K562 (cell line): ENCODE measurements around the gene UBA1. TPM values are rescaled to one million over a fixed set of nuclear protein-coding genes. Genes with fewer than 3 reads are reported as not detected.

Experiments used
- FOXM1 ChIP-seq, 2 experiments: fragments of 450-650 bp in 1 of 2; sonication (generic) in 1 of 2; formaldehyde crosslinking in 1 of 2; IDR thresholded peaks; 2 replicates each; pipeline versions ENCODE4 v1.6.1 to v1.9.0; 2017 to 2022; ENCODE audit warnings: low read depth in 2 of 2, mild to moderate bottlenecking in 2 of 2, missing genetic modification reagents in 1 of 2, moderate library complexity in 1 of 2
- KDM2B ChIP-seq: fragments of 250-450 bp; sonication (Bioruptor Pico); IDR thresholded peaks from 2 replicates; pipeline ENCODE4 v1.8.0; 2021; ENCODE audit warnings: mild to moderate bottlenecking, moderate library complexity
- MEIS2 ChIP-seq: fragments of 450-650 bp; IDR thresholded peaks from 2 replicates; pipeline ENCODE4 v1.6.1; 2014; ENCODE audit warnings: mild to moderate bottlenecking; ENCODE audit not compliant: partially characterized antibody
- PYGO2 ChIP-seq: fragments of 450-650 bp; IDR thresholded peaks from 2 replicates; pipeline ENCODE4 v1.6.1; 2016; ENCODE audit warnings: mild to moderate bottlenecking, missing genetic modification characterization, moderate library complexity, missing compliant biosample characterization
- RERE ChIP-seq: sonication (generic); formaldehyde crosslinking; IDR thresholded peaks from 2 replicates; pipeline ENCODE4 v1.8.0; 2023; ENCODE audit warnings: missing genetic modification reagents, mild to moderate bottlenecking, borderline replicate concordance
- SMARCA5 ChIP-seq: fragments of 450-650 bp; IDR thresholded peaks from 2 replicates; pipeline ENCODE4 v1.6.1; 2016
- TBP ChIP-seq: optimal IDR thresholded peaks from 2 replicates; pipeline ENCODE3; 2011; ENCODE audit warnings: low read depth, low read length, improper control_type of control experiment
- TEAD1 ChIP-seq, 2 experiments: fragments of 450-650 bp in 1 of 2; sonication (generic) in 1 of 2; formaldehyde crosslinking; IDR thresholded peaks; 2 replicates each; pipeline versions ENCODE4 v1.4.0 to v1.8.0; 2020 to 2022; ENCODE audit warnings: mild to moderate bottlenecking in 2 of 2, missing genetic modification reagents in 1 of 2
- TGIF2 ChIP-seq: sonication (generic); formaldehyde crosslinking; IDR thresholded peaks from 2 replicates; pipeline ENCODE4 v1.8.1; 2022; ENCODE audit warnings: mild to moderate bottlenecking, missing genetic modification reagents, moderate library complexity
- ZKSCAN3 ChIP-seq: fragments of 250-450 bp; sonication (Bioruptor Pico); IDR thresholded peaks from 2 replicates; pipeline ENCODE4 v1.4.0; 2020
- ZNF592 ChIP-seq: fragments of 450-650 bp; IDR thresholded peaks from 2 replicates; pipeline ENCODE4 v1.6.1; 2017; ENCODE audit warnings: antibody characterized with exemption, mild to moderate bottlenecking
- polyA plus RNA-seq, 8 experiments: library from polyadenylated mRNA; depleted of rRNA in 4 of 8; stranded (reverse) in 5 of 8; unstranded in 3 of 8; fragments of >200 nt; fragmentation: Nextera tagmentation in 2 of 8; fragmentation: Illumina TruSeq in 1 of 8; extraction: Ambion mirVana in 2 of 8; extraction: Trizol in 1 of 8; gene quantifications; 2 replicates each; pipeline versions ENCODE4 v1.2.1 to v1.2.3, GENCODE V29; 2011 to 2014; ENCODE audit warnings: inconsistent platforms in 1 of 8, missing spikeins in 1 of 8
- total RNA-seq, 7 experiments: library from RNA; depleted of rRNA in 6 of 7; stranded (reverse); fragments of >200 nt in 6 of 7; fragmentation: Illumina TruSeq in 2 of 7; extraction: Trizol in 2 of 7; gene quantifications; 2 replicates each; pipeline versions ENCODE4 v1.2.1 to v1.2.3, GENCODE V29; 2011 to 2021; ENCODE audit warnings: low replicate concordance in 1 of 7
- TF ChIP-seq, protein P1 (sequence below): fragments of 450-650 bp; IDR thresholded peaks from 2 replicates; pipeline ENCODE4 v1.7.0; 2016; ENCODE audit warnings: borderline replicate concordance
- TF ChIP-seq, protein P2 (sequence below): fragments of 450-650 bp; conservative IDR thresholded peaks from 2 replicates; pipeline ENCODE4 v1.6.1; 2016; ENCODE audit warnings: missing genetic modification characterization, low read depth, mild to moderate bottlenecking, missing compliant biosample characterization, moderate library complexity

UBA1 gene
- total and polyA plus RNA-seq, 9 of the 15 experiments (the other 6 are each of a cell fraction or from before 2014, with no cell fraction given): 32.0 to 174 (median 93.6) TPM

GRCh38 chrX:47233333-47234113, 39.9 kb downstream of the UBA1 start (continued):
- no peak for TF ChIP-seq ZNF592
- TF ChIP-seq KDM2B (CRISPR knock-in tag): no peak
- TF ChIP-seq, protein P1, sequence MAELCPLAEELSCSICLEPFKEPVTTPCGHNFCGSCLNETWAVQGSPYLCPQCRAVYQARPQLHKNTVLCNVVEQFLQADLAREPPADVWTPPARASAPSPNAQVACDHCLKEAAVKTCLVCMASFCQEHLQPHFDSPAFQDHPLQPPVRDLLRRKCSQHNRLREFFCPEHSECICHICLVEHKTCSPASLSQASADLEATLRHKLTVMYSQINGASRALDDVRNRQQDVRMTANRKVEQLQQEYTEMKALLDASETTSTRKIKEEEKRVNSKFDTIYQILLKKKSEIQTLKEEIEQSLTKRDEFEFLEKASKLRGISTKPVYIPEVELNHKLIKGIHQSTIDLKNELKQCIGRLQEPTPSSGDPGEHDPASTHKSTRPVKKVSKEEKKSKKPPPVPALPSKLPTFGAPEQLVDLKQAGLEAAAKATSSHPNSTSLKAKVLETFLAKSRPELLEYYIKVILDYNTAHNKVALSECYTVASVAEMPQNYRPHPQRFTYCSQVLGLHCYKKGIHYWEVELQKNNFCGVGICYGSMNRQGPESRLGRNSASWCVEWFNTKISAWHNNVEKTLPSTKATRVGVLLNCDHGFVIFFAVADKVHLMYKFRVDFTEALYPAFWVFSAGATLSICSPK: no peak
- no peak for TF ChIP-seq SMARCA5
- no peak for TF ChIP-seq RERE (CRISPR knock-in tag)
- no peak for TF ChIP-seq ZKSCAN3 (CRISPR knock-in tag)
- TF ChIP-seq MEIS2: peak; percentile 40
- TF ChIP-seq, protein P2, sequence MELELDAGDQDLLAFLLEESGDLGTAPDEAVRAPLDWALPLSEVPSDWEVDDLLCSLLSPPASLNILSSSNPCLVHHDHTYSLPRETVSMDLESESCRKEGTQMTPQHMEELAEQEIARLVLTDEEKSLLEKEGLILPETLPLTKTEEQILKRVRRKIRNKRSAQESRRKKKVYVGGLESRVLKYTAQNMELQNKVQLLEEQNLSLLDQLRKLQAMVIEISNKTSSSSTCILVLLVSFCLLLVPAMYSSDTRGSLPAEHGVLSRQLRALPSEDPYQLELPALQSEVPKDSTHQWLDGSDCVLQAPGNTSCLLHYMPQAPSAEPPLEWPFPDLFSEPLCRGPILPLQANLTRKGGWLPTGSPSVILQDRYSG (tag): no peak
- no peak for TF ChIP-seq PYGO2 (tag)
- peak; percentile 56 for TF ChIP-seq TBP
- no peak for TF ChIP-seq FOXM1 (IDR thresholded peaks at IDR 0.05; ENCODE audit: low read depth)
- TF ChIP-seq FOXM1 (CRISPR knock-in tag; IDR thresholded peaks at IDR 0.05; ENCODE audit: low read depth): no peak
- no peak for TF ChIP-seq TEAD1 (CRISPR knock-in tag; IDR thresholded peaks at IDR 0.05)
- no peak for TF ChIP-seq TGIF2
